GM06990 (cell line): ENCODE results near the gene ZNF77.
A peak's percentile ranks its signal among the peaks of the same experiment; 100 is the strongest.

Experiments
- DNase-seq: peaks from one replicate; pipeline ENCODE4 v3.0.0-alpha.2; 2011; ENCODE audit not compliant: insufficient read length; ENCODE audit errors: extremely low read depth
- H3K27me3 ChIP-seq: replicated peaks from 2 replicates; pipeline ENCODE4 v1.6.0; 2011; ENCODE audit warnings: low read length; ENCODE audit not compliant: control insufficient read depth, insufficient read depth
- H3K36me3 ChIP-seq: 2 replicates; pipeline ENCODE4 v1.5.1; 2011; ENCODE audit warnings: low read length; ENCODE audit not compliant: control insufficient read depth, insufficient read depth
- H3K4me3 ChIP-seq: replicated peaks from 2 replicates; pipeline ENCODE4 v1.5.1; 2011; ENCODE audit warnings: low read depth, mild to moderate bottlenecking, control low read depth, low read length
- CTCF ChIP-seq: IDR thresholded peaks from 2 replicates; pipeline ENCODE4 v1.5.1; 2011; ENCODE audit warnings: low read length, control low read depth, mild to moderate bottlenecking, inconsistent platforms; ENCODE audit not compliant: insufficient read depth, poor library complexity, severe bottlenecking

ZNF77 gene

GRCh38 chr19:2888731-2889224, 56.0 kb downstream of the ZNF77 start:
- Histone ChIP-seq H3K27me3 (no peaks in the 10 kb centered on the region), H3K36me3 (no peaks in the 10 kb centered on the region), H3K4me3 (peak overlapping the region; percentile 22)
- TF ChIP-seq CTCF: no peak
- no peak for DNase-seq

- no peak for DNase-seq
- H3K36me3 ChIP-seq: no peaks in the 10 kb centered on the region
- peak overlapping the region; percentile 31; the same call in 1 of the 2 replicates for H3K4me3 ChIP-seq
- TF ChIP-seq CTCF: peak; percentile 57
- no peaks in the 10 kb centered on the region for H3K27me3 ChIP-seq
Measured at GRCh38 chr19:2887391-2887914, 57.3 kb downstream of the ZNF77 start.

- DNase-seq: no peak
- TF ChIP-seq CTCF: no peak
- no peak overlapping the region for H3K4me3 ChIP-seq
- no peaks in the 10 kb centered on the region for H3K27me3 ChIP-seq
- H3K36me3 ChIP-seq: no peaks in the 10 kb centered on the region
Measured at GRCh38 chr19:2885736-2886135, 59.0 kb downstream of the ZNF77 start.

- no peak for DNase-seq
- TF ChIP-seq CTCF: no peak
- Histone ChIP-seq H3K4me3 (no peak overlapping the region), H3K27me3 (no peaks in the 10 kb centered on the region), H3K36me3 (no peaks in the 10 kb centered on the region)
Measured at GRCh38 chr19:2883686-2884439, 60.9 kb downstream of the ZNF77 start.
